DMS153 treated with DMSO at 0.1 percent for 48 hours (cell line): ENCODE results near the gene PRPF19.

Source experiments
- DNase-seq: peaks from one replicate; lab custom pipeline; 2025; ENCODE audit not compliant: unreplicated experiment; lab: John Stamatoyannopoulos, UW

Gene PRPF19

DNA sequence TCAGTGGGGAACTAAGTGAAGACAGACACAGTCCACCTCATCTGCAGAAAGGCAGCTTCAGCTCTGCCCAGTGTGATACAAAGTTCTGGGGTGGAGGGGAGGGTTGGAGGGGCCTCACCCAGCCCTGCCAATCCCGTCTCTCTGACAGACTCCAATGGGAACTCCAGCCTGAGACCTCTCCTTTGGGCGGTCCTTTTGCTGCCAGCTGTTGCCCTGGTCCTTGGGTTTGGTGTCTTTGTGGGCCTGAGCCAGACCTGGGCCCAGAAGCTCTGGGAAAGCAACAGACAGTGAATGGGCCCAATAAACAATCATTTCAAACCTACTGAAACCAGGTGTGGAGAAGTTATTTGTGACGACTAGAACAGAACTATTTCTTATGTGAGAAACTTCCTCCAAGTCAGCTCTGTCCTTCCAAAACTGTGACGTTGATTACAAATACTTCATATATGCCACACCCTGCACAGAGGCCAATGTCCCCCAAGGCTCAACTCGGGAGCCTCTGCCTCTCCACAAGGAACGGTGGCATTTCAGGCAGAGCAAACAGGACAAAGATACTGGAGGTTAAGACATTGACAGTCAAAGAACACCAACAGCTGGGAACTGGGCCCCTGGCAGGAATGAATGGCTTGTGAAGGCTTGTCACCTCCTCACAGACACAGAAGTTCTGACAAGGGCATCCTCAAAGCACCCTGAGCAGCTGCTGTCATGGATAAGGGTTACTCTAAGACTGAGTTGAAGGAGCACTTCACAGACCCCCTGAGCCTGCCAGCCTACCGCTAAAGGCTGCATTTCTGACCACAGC is 30.8 kb downstream of the PRPF19 start:
- no peak for DNase-seq

DNA sequence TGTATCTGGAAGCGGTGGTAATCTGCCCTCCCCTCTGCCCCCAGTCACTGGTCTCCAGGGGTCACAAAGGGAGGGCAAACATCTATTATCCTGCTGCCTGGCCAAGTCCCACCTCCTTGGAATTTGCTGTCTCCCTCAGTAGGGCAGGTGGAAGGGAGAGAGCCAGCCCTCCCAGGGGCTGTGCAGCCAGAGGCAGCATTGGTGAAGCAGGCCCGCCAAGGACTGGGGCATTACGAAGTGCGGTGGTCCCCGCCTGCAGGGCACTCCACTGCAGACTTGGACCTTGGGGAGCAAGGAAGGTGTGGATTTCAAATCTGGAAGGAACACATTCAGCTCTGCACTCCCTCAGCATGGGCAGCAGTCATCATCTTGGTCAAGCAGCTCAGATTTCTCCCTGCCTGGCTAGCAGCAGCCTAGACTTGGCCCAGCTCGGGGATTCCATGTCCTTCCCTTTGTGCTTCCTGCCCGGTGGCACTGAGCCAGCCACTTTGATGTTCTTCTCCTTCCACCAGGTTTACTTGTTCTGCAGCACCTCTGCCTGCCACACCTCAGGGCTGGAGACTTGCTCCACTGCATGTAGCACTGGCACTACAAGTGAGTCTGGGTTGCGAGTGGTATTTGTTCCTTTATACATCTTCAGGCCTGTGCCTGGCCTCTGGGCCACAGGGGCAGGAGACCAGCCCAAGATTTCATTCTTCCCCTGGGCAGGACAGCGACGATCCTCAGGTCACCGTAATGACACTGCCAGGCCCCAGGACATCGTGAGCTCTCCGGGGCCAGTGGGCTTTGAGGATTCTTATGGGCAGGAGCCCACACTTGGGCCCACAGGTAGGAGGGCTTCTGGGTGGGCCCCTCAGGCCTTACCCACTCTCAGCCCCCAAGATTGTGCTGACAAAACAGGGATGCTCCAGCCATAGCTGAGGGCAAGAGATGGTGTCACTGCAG is 31.7 kb downstream of the PRPF19 start:
- DNase-seq: no peak

DNA sequence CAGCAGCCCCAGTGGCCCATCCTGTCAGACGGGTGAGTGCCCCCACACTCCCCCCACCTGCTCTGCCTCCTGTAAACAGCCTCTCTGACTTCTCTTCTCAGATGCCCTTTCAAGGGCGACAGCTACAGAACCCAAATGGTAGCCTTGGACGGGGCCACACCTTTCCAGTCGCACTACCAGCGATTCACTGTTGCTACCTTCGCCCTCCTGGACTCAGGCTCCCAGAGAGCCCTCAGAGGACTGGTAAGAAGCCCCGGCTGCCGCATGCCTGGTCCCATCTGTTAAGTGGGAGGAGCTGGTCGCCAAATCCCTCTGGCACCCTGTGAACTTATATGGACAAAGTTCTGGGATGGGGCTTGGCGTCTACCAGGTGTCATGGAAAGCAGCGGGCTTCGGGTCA is 32.9 kb downstream of the PRPF19 start:
- no peak for DNase-seq

GRCh38 chr11:60872961-60873524 is 33.3 kb downstream of the PRPF19 start:
- no peak for DNase-seq

- no peak for DNase-seq
Measured at GRCh38 chr11:60872124-60872960, 34.0 kb downstream of the PRPF19 start.

DNA sequence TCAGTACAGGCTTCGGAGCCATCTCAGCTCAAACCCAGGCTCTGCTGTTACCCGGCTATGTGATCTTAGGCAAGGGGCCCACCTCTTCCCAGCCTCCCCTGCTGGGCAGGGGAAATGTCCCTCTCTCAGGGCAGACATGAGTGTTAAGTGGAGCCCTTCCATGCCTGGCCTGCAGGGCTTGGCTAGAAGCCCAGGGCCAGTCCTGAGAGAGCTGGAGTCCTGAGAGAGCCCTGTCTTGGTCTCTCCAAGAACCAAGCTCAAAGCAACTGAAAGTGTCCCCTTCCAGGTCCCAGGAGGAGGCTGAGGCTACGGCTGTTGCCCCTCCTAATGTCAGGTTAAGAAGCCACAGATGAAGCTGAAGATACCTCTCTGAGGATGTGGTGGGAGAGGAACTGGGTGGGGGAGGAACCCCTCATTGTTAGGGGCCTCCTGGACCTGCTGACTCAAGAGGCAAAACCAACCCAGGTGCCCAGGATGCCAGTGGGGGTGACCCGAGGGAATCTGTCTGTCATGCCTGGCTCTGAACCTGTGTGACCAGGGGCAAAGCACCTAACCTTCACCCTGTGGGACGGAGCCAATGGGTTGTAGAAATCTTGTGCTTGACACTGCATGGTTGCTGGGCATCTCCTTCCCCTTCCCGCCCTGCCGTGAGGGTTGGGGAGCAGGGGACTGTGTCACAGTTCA is 34.9 kb downstream of the PRPF19 start:
- DNase-seq: no peak

GRCh38 chr11:60870733-60871377 is 35.5 kb downstream of the PRPF19 start:
- no peak for DNase-seq

DNA sequence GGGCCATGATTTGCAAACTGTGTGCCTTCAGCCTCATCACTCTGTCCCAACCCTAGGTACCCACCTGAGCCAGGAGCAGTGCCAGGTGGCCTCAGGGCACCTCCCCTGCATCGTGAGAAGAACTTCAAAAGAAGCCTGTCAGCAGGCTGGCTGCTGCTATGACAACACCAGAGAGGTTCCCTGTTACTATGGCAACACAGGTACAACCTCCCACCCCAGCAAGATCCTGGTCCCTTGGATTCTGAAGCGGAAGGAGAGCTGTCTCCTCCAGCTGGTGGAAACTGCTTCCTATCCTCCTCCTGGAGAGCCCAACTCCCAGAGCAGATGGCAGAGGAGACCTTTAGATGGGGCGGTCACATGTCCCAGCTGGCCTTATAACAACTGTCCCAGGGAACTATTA is 36.1 kb downstream of the PRPF19 start:
- DNase-seq: no peak

GRCh38 chr11:60869451-60869825 is 36.9 kb downstream of the PRPF19 start:
- no peak for DNase-seq

- no peak for DNase-seq
Measured at GRCh38 chr11:60868682-60869450, 37.5 kb downstream of the PRPF19 start.

DNA sequence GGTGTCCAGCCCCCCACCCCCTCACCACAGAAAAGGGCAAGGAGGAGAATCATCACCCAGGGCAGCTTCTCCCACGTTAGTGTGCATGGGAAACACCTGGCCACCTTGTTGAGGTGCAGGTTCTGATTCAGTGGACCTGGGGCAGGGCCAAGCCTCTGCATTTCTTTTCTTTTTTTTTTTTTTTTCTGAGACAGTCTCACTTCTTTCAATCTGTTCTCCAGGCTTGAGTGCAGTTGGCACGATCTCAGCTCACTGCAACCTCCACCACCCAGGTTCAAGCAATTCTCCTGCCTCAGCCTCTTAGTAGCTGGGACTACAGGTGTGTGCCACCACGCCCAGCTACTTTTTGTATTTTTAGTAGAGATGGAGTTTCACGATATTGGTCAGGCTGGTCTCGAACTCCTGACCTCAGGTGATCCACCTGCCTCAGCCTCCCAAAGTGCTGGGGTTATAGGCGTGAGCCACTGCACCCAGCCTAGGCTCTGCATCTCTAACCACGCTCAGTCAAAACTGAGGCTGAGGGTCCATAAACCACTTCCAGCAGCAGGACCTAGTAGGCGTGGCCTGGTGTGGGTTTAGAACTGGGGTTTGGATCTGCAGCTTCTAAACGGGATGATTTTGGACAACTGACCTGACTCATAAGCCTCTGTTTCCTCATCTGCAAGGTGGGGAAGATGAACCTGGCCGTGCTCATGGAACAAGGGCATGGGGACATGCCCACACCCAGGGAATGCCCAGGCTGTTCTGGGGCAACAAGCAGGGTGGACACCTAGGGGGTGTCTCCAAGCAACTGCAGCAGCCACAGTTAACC is 38.3 kb downstream of the PRPF19 start:
- no peak for DNase-seq

GRCh38 chr11:60866911-60867870 is 39.2 kb downstream of the PRPF19 start, which contains the start of gene ZP1:
Gene ZP1 (plus strand): TSS chr11:60867542. CDS start chr11:60867562, 20 bp downstream.
- peak; percentile 13 for DNase-seq

DNA sequence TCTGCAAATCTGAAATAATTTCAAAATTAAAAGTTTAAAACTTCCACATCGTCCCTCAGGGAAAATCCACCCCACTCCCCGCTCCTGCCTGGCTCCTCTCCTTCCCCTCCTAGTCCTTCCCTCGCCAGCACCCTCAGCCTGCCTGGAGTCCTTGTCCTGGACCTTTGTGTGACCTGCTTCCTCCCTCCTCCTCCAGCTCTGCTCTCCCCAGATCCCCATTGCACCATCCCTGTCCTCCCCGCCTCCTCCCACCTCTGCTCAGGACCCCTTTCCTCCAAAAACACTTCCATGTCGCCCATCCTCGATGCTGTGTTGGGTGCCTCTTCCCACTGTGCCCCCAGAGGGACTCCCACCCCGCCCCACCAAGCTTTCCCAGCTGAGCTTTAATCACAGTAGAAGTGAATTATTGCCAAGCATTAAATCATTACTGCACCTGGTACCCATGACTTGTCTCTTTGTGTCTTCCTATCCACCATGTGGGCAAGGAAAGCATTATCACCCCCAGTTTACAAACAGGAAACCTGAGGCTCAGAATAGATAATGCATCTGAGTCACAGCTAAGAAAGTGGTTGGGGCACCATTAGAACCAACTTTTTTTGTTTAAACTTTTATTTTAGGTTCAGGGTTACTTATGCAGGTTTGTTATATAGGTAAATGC is 41.4 kb downstream of the PRPF19 start:
- no peak for DNase-seq

DNA sequence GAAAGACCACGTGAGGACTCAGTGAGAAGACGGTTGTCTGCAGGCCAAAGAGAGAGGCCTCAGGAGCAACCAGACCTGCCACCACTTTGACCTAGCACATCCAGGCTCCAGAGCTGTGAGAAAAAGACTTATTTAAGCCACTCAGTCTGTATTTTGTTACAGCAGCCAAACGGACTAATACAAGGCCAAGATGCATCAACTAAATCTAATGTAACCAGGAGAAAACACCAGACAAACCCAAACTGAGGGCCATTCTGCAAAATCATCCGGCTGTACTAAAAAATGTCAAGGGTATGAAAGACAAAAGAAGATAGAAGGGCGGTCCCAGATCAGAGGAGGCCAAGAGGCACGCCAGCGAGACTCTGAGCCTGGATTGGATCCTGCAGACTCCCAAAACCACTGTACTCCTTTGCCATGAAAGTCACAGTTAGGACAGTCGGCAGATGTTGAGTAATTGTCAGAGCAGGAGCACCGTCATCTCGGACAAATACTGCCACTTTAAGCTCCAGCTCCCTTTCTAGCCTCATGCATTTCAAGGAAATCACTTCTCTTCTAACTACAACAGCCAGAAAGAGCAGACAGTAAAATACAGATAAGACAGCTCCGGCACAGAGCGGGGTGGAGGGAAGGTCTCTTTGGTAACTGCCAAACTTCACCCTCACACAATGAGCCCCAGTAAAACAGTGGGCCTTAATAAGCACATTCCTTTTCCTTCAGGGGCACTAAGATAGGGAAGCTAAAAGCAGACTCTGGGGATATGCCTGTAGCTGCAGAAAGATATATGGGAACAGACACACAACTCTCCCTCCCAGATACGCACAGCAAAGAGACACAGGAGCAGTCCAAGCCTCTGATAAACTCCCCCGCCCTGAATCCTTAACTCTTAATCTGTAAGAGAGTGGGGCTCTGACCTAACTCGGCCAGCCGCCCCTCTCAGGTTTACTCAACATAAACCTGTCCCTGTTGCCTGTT is 42.5 kb downstream of the PRPF19 start:
- no peak for DNase-seq

GRCh38 chr11:60862171-60862570 is 44.2 kb downstream of the PRPF19 start:
- DNase-seq: no peak
